HG02623 (cell line): ENCODE data around the gene NRBF2.

Experiments used
- ATAC-seq: cut with Tn5 transposase; IDR thresholded peaks from one replicate; pipeline ENCODE4 v1.9.1; 2021; ENCODE audit warnings: moderate library complexity; ENCODE audit not compliant: unreplicated experiment

NRBF2 gene

GRCh38 chr10:63157845-63158624 lies 24.9 kb downstream of the NRBF2 start:
- no peak for ATAC-seq

GRCh38 chr10:63161592-63161991 lies 28.5 kb downstream of the NRBF2 start:
- ATAC-seq = no peak

GRCh38 chr10:63164166-63164623 lies 31.1 kb downstream of the NRBF2 start:
- ATAC-seq = no peak

- ATAC-seq = no peak
Observed at GRCh38 chr10:63165249-63165648, 32.1 kb downstream of the NRBF2 start.

GRCh38 chr10:63166742-63167258 lies 33.7 kb downstream of the NRBF2 start:
- no peak for ATAC-seq

- ATAC-seq = no peak
Observed at GRCh38 chr10:63168821-63169462, 35.8 kb downstream of the NRBF2 start.

GRCh38 chr10:63169624-63170023 lies 36.5 kb downstream of the NRBF2 start:
- ATAC-seq = no peak

- no peak for ATAC-seq
Observed at GRCh38 chr10:63171255-63171855, 38.2 kb downstream of the NRBF2 start.

- ATAC-seq = no peak
Observed at GRCh38 chr10:63171926-63172325, 38.8 kb downstream of the NRBF2 start.

- peak; percentile 99 for ATAC-seq
Observed at GRCh38 chr10:63173468-63174232, 40.5 kb downstream of the NRBF2 start.

GRCh38 chr10:63175534-63175933 lies 42.4 kb downstream of the NRBF2 start:
- ATAC-seq = no peak

- no peak for ATAC-seq
Observed at GRCh38 chr10:63192826-63193225, 59.7 kb downstream of the NRBF2 start.

- no peak for ATAC-seq
Observed at GRCh38 chr10:63197344-63198092, 64.4 kb downstream of the NRBF2 start.

- ATAC-seq = no peak
Observed at GRCh38 chr10:63199716-63200115, 66.6 kb downstream of the NRBF2 start.

GRCh38 chr10:63200431-63200830 lies 67.3 kb downstream of the NRBF2 start:
- ATAC-seq = no peak

GRCh38 chr10:63201118-63201517 lies 68.0 kb downstream of the NRBF2 start:
- ATAC-seq = no peak
